Stimulated activated CD4-positive, alpha-beta T cell treated with anti-CD3 and anti-CD28 coated beads, Interleukin-4, amount 100 ng/mL, for 24 hours (primary cell): ENCODE results near the gene GRIN3B.
A peak's percentile ranks its signal among the peaks of the same experiment; 100 is the strongest.

ENCODE experiments used
- DNase-seq: peaks from one replicate; pipeline ENCODE4 v3.0.0-alpha.2; 2020

The GRIN3B gene

DNA sequence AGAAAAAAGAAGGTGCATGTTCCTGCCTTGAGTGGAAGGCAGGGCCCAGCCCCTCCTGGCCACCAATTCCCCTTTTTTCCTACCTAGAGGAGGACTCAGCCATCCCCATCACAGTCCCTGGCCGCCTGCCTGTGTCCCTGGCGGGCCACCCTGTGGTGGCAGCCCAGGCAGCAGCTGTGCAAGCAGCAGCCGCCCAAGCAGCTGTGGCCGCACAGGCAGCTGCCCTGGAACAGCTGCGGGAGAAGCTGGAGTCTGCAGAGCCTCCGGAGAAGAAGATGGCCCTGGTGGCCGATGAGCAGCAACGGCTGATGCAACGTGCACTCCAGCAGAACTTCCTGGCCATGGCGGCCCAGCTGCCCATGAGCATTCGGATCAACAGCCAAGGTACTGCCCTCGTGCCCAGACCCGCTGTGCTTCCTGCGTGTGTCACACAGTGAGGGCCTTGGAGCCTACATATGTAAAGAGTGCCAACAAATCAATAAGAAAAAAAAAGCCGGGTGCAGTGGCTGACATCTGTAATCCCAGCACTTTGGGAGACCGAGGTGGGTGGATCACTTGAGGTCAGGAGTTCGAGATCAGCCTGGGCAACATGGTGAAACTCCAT lies 33.6 kb upstream of the GRIN3B start:
- no peak for DNase-seq

- no peak for DNase-seq
Measured at GRCh38 chr19:970695-971094, 29.5 kb upstream of the GRIN3B start.

DNA sequence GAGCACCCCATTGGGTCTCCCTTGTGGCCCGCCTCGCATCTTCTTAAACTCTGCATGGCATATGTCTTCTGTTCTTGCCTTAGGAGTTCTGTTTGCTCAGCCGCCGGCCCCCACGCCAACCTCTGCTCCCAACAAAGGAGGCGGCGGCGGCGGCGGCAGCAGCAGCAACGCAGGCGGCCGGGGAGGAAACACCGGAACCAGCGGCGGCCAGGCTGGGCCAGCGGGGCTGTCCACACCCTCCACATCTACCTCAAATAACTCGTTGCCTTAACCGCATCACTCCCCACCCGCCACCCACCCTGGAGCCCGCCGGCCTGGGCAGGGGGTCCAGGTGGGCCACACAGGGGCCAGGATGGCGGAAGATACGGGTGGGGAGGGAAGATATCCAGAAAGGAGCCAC lies 28.4 kb upstream of the GRIN3B start:
- no peak for DNase-seq

DNA sequence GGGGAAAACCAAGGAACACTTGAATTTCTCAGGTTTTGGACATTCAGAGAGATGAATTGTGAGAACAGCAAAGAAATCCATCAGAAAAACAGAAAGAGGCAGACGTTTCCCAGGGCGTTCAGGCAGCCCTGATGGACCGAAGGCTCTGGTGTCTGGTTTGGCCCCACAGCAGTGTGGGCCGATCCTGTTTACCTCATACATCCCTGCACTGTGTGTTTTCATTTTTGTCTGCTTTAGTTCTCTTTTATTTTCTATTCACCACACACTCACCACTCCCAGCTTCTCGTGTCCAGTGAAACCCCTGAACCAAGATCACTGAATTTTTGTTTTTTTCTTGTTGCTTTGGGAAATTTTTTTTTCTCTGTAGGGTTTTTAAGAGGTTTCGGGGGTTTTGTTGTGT lies 27.9 kb upstream of the GRIN3B start:
- DNase-seq, result no peak

GRCh38 chr19:973726-974563 lies 26.3 kb upstream of the GRIN3B start:
- no peak for DNase-seq

DNA sequence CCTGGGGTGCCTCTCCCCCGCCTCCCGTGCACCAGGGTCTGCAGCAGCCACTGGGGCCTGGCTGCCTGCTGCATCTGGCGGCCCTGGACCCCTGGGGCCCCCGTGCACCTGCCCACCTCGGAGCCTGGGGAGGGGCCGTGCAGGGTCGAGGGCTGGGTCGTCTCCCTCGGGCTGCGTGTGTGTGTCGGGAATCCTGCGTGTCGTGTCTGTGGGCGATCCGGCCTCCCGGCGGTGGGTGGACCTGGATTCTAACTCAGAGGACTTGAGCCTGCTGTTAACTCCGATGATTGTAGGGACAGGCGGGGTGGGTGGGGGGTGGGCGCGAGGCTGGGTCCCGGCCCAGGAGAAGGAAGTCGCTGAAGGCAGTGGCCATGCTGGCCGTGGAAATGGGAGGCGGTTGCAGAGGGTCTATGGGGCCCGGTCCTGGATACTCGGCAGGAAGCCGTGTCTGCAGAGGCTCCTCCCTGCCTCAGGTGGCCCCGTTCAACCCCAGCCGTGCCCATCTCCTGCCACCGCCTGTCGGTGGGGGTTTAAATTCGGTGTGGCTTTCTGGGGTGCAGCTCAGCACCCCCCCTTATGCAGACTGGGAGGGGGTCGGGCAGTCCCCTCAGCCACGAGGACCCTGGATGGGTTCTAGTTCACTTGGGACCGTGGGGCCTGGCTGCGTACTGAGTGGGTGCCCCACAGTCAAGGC lies 25.5 kb upstream of the GRIN3B start:
- DNase-seq, result no peak

- DNase-seq, result no peak
Measured at GRCh38 chr19:976476-976875, 23.7 kb upstream of the GRIN3B start.

DNA sequence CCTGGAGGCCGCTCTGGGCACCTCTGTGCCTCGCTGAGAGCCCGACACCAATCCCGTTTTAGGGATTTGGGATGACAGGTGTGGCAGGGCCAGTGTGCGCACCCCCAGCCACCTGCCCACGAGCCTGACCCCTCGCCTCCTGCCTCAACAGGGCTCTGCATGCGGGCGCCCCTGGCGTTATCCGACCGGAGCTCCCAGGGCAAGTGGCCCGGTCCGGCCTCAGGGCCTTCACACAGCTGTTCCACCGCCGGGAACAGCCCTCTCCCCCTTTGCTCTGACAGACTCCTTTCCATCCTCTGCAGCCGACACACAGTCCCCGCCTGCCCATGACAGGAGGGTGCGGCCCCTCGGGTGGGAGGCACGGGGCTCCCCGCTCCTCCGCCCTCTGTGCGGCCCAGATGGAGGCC lies 23.2 kb upstream of the GRIN3B start:
- no peak for DNase-seq

DNA sequence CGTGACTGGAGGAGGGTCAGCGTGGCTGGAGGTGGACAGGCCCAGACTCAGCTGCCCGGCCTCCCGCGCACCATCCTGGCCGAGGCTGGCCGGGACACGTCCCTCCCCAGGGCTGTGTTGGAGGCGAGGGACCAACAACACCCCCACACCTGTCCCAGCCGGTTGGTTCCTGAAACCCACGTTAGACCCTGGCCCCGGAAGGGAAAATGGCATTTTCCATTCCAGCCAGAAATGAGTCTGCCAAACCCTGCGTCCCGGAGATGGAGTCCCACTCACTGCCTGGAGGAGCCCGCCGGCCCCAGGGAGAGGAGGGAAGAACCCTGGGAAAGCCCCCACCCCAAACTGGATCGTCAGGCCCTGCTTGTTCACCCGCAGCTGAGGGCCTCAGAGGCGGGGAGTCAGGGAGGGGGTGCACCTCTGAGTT lies 20.9 kb upstream of the GRIN3B start:
- DNase-seq, result no peak

GRCh38 chr19:980133-980998 lies 19.9 kb upstream of the GRIN3B start:
- DNase-seq, result no peak

DNA sequence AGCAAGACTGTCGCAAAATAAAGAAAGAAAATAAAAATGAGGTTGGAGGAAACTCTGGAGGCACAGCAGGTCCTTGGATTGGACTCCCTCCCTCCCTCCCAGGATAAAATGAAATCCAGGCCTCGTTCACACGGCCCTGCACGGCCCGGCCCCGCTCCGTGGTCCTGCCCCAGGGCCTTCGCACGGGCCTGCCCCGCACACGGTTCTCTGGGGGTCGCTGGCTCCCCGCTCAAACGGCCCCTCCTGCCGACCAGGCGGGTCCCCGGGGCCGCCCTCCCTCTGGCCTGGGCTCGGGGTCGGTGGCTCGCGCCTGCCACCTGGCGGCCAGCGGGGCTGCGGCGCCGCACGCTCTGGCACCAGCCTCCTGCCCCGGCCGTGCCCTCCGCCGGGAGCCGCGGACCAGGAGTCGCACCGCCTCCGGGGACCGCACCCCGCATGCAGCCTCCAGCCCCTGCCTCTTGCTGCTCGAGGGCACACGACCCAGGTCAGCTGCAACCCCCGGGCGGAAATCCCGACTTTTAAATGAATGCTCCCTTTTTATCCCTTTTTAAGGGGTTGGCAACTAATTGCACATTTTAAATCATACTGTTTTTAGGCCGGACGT lies 17.6 kb upstream of the GRIN3B start:
- peak; percentile 77 for DNase-seq

- DNase-seq, result peak; percentile 91
Measured at GRCh38 chr19:984165-984967, 15.9 kb upstream of the GRIN3B start, which contains the start of gene WDR18. Gene WDR18 (plus strand): TSS chr19:984345. CDS start chr19:984354, 9 bp downstream.

DNA sequence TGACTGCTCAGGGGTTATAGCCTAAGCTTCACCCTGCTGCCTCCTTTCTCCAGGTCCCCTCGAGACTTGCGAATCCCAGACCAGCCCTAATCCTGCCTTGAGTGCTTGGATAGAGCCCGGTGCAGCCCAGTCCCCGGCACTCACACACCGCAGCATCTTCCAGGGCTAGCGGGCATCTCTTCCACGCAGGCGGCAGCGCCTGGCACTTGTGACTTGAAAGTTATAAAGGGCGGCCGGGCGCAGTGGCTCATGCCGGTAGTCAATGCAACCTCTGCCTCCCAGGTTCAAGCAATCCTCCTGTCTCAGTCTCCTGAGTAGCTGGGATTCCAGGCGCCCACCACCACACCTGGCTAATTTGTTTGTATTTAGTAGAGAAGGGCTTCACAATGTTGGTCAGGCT lies 14.1 kb upstream of the GRIN3B start:
- no peak for DNase-seq

GRCh38 chr19:988081-988480 lies 12.1 kb upstream of the GRIN3B start:
- DNase-seq, result no peak

- no peak for DNase-seq
Measured at GRCh38 chr19:988510-988909, 11.7 kb upstream of the GRIN3B start.

DNA sequence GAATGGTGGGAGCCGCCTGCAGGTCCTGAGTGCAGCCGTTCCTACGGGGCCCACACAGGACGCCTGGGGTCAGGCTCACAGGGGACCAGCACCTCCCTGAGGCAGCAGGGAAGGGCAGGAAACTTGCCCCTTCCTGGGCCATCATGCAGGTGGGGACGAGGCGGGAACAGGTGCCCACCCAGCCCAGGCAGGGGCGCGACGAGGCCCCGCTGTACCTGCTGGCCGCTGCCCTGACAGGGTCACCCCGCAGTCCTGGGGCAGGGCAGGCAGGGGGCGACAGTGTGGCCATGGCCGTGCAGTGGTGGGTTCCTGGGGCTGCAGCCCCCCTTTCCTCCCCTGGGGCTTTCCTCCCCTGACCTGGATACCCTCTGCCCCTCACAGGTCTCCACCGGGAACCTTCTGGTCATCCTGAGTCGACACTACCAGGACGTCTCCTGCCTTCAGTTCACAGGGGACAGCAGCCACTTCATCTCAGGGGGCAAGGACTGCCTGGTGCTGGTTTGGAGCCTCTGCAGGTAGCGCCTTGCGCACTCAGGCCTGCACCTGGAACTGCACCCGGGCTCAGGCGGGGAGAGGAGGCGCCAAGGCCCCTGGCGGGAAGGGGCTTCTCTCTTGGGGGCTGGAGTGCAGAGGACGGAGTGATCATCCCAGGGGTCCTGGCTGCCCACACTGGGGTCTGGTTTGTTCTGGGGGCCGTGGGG lies 10.7 kb upstream of the GRIN3B start:
- no peak for DNase-seq

DNA sequence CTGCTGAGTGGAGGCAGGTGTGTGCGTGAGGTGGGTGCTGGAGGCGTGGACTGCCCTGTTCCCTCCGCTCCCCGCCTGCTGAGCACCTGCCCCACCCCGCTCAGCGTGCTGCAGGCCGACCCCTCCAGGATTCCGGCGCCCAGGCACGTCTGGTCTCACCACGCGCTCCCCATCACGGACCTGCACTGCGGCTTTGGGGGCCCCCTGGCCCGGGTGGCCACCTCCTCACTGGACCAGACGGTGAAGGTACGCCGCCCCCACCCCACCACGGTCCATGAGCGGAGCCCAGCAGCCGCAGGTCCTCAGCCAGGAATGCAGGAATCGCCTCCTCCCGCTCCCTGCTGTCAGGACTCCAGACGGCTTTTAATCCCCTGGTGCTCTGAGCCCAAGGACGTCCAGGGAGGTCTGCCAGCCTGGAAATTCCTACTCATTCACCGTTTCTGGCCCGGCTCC lies 10.1 kb upstream of the GRIN3B start:
- no peak for DNase-seq

DNA sequence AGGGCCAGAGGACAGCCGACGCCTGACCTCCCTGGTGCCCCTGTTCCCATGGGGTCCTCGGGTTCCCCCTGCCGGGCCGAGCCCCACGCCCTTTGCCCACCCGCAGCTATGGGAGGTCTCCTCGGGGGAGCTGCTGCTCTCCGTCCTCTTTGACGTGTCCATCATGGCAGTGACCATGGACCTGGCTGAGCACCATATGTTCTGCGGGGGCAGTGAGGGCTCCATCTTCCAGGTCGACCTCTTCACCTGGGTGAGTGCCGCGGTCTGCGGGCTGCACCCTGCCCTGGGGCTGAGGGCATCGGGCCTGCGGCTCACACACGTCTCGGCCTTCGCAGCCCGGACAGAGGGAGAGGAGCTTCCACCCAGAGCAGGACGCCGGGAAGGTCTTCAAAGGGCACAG lies 9.5 kb upstream of the GRIN3B start:
- DNase-seq, result no peak

DNA sequence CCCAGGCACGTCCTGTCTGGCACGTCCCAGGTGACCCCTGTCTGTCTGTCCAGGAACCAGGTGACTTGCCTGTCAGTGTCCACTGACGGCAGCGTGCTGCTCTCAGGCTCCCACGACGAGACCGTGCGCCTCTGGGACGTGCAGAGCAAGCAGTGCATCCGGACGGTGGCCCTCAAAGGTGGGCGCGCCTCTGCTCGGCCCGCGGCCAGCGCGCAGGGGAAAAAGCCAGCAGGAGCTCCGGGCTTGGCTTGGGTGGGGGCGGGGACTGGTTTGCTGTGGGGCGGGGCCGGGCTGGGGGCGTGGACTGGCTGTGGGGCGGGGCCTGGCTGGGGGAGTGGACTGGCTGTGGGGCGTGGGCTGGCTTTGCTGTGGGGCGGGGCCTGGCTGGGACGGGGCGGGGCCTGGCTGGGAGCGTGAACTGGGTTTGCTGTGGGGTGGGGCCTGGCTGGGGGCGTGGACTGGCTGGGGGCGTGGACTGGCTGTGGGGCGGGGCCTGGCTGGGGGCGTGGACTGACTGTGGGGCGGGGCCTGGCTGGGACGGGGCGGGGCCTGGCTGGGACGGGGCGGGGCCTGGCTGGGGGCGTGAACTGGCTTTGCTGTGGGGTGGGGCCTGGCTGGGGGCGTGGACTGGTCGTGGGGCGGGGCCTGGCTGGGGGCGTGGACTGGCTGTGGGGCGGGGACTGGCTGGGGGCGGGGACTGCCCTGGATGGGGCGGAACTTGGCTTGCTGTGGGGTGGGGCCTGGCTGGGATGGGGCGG lies 8.9 kb upstream of the GRIN3B start:
- DNase-seq, result peak; percentile 62
